Stimulated activated CD4-positive, alpha-beta T cell treated with anti-CD3 and anti-CD28 coated beads, TNF-alpha, amount 100 ng/mL, for 1 hour (primary cell): ENCODE data around the gene CCDC187.

Source experiments
- DNase-seq, 3 donors: peaks; one replicate each; pipeline ENCODE4 v3.0.0-alpha.2; 2020; ENCODE audit warnings: low read depth in 3 of 3, low spot score in 1 of 3

CCDC187 gene

DNA sequence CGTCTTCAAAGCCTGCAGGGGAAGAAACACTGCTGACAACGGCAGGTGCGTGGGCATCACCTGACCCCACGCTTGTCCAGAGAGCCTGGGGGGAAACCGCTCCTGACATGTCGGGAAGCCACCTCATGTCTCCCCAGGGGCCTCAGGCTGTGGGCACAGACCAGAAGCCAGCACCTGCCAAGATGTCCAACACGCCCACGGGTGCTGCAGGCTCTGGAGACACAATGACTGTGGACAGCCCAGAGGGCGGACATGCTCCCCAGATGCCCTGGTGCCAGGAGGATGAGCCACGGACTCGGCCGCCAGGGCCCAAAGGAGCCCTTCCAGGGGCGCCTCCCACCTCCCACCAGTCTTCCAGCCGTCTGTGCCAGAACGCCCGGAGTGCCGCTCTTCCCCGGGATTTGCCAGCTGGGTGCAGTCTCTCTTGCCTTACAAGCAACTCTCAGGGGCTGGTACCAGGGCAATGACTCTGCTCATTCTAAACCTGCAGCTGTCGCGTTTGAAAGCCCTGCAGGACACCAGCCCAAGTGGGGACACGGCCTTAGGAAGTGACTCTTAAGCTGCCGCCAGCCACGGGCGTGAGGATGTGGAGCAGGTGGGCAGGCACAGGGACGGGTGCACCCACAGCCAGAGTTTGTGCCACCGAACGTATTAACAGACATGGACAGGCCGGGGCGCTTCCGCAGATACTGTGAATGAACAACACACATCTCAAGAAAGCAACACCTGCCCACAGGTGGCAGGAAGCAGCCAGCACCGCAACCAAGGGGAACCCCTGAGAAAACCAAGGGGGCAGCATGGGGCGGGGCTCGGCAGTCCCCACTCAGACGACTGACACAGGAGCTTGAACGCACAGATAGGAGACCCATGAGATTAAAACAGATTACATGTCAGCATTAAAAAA, 92.2 kb downstream of the CCDC187 start:
- no peak for DNase-seq

- no peak for DNase-seq
These were observed 92.9 kb downstream of the CCDC187 start for GRCh38 chr9:136211006-136211405.

- DNase-seq, result no peak
These were observed 93.6 kb downstream of the CCDC187 start for GRCh38 chr9:136210276-136210675.

DNA sequence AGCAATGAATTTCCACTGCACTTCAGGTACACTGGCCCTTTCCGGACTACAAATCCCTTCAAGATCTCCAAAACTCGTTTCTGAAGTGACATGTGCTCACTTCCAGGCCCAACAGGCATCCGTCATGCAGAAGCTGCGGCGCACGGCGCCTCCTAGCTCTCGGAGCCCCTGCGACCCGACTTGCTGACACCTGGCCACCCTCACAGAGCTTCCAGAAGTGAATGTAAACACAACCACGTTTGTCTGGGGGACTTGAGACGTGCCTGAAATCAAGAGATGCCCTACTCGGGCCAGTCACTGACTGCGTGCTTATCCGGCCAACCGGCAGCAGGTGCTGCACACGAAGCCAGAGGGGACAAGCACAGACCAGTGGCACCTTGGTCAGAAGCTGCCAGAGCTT, 94.1 kb downstream of the CCDC187 start:
- no peak for DNase-seq

GRCh38 chr9:136209232-136209631, 94.7 kb downstream of the CCDC187 start:
- DNase-seq, result no peak

DNA sequence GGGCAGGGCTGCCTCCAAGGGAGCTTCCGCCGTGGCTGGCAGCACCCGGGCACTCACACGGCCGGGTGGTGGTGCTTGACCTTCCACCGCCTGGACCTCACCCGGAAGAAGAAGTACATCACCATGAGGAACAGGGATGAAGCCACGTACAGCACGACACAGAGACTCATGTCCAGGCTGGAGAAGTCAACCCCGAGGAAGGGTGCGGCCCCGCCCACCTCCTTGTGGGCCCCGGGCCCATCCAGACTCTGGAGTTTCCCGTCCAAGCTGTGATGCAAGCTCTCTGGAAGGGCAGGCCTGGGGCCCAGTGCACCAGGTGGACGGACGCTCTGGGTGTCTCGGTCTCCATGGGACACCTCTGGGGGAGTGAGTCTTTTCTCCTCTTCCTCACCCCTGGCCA, 95.2 kb downstream of the CCDC187 start:
- no peak for DNase-seq

- DNase-seq, result no peak
These were observed 96.3 kb downstream of the CCDC187 start for GRCh38 chr9:136207616-136208015.

- no peak for DNase-seq
These were observed 97.2 kb downstream of the CCDC187 start for GRCh38 chr9:136206602-136207275.

DNA sequence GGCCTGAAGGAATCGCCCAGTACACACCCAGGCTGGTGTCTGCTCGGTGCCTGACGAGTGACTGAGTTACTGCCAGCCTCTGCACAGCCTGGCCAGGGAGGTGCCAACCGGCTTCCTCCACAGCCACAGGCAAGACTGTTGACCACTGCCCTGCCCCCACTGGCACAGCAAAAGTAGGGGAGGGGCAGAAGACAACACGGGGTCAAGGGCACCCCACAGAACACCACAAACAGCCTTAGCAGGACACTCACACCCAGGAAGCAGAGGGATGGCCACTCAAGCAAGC, 98.2 kb downstream of the CCDC187 start:
- no peak for DNase-seq

DNA sequence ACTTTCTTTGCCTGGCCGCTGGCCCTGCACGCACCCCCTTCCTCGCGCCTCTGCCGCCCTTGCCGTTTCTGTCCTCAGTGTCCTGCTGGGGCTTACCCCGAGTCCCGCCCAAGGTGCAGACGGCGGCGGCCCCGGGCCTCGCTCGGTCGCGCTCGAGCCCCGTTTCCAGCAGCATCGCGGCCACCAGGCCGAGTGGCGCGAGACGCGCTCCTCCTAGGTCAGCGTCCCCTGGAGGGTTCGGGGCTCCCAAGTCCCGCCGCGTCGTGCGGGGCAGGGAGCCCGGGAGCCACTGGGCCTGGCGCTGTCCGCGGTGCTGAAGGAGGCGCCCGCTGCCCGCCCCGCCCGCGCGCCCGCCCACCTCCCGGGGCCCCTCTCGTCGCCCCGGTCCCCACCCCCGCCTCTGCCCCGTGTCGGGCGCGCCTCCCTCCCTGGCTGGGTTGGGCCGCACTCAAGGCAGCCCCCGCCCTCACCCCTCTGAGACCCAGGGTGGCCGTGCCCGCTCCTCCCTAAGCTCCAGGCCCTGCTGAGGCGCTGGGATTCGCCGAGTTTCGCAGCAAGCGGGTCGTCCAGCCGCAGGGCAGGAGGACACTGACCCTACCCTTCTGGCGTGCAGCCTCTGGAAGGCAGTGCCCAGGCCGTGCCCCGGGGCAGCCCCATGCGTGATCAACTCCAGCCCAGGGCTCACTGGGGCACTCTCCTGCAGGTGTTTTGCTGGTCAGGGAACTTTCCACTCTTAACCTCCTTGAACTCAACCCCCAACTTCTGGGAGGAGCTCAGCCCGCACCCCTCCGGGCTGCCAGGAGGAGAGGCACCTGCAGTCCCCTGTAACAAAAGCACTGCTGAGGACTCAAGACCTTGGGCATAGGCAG, 98.8 kb downstream of the CCDC187 start, which contains the start of gene LHX3:
TSS of gene LHX3 (minus strand) at position 291 of the 869 bp plus-strand sequence. CDS start at position 175, 116 bp downstream.
- peak in 1 of 3 donors; percentile 13 for DNase-seq

- DNase-seq, result no peak
These were observed 99.6 kb downstream of the CCDC187 start for GRCh38 chr9:136204145-136204805.

DNA sequence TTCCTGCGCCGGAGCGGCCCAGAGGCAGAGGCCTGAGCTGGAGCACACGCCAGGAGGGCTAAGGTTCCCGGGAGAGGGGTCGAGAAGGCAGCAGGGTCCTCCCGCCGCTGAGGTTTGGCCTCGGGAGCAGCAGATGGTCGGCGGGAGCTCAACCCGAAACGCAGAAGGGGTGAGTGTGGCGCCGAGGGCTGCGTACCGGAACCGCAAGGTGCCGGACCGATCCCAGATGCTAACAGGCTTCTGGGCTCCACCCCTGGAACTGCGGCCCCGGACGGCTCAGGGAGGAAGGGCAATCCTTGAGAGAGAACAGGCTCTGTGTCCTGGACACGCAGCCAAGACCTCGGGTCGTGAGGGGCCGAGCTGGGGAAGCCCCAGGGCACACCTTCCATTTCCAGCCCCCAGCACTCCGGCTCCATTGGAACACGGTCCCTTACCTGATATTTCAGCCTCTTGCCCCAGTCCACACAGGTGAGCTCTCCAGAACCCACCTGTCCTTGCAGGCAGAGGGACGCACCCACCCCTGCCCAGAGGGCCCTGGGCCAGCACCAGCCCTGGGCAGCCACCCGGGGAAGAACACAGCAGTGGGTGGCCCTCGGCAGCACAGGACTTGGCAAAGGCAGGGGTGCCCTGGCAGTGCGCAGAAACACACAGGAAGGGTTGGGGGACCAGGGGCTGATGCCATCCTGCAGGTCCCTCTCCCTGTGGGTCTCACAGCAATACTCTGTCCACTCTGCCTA, 100.3 kb downstream of the CCDC187 start:
- DNase-seq, result no peak

- DNase-seq, result no peak
These were observed 101.2 kb downstream of the CCDC187 start for GRCh38 chr9:136202454-136203407.

DNA sequence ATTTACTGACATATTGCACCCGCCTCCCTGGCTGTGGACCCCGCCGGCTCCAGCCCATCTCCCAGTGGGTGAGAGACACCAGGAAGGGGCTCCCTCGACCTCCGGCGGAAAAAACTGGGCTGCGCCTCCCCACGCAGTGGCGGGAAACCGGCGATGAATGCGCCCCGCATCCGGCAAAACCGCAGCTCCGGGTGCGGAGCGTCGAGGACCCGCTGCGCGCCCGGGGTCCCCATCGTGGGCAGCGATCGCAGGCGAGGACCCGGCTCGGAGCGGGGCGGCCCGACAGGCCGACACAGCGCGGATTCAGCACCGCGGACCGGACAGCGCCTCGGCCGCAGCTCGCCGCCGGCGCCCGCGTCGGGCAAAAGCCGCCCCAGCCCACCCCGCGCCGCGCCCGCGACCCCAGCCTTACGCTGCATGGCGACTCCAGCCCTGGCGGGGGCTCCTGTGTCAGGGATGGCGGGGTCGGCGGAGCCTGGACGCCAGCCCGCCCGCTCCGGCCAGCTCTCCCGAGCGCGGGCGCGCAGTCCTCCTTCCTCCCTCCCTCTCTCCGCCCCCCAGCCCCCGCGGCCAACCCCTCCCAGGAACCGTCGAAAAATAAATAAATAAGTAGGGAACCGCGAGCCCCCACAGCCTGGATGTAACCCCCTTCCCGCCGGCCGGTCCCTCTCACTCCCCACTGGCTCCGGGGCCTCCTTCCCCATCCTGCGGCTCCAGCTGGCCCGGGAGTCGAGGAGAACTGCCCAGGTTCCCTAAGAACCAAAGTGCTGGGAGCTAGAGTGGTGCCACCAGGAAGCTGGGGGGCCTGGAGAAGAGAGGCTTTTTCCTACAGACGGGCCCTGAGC, 102.1 kb downstream of the CCDC187 start:
- DNase-seq, result no peak

- DNase-seq, result no peak
These were observed 102.7 kb downstream of the CCDC187 start for GRCh38 chr9:136201174-136201573.

GRCh38 chr9:136200424-136200823, 103.5 kb downstream of the CCDC187 start:
- DNase-seq, result no peak
